ENCODE results near the gene PTGR3.

- TF ChIP-seq CTCF (IDR thresholded peaks at IDR 0.05) (no peak), POLR2A (IDR thresholded peaks at IDR 0.05) (no peak)
These were observed 17.5 kb upstream of the PTGR3 start for GRCh38 chr18:75226286-75226955.

Measured in uterus (tissue), 2 donors.